HCT116 (cell line): Measurements from ENCODE around the gene ANGPTL5.

Experiments
- POLR2AphosphoS5 ChIP-seq: IDR thresholded peaks from 2 replicates; pipeline ENCODE4 v1.6.1; 2011; ENCODE audit warnings: mild to moderate bottlenecking, low read depth, low read length, moderate library complexity
- TF ChIP-seq, protein P1 (sequence below), 3 experiments: fragments of 200-600 bp in 1 of 3; sonication (generic) in 1 of 3; IDR thresholded peaks in 2 of 3; conservative IDR thresholded peaks in 1 of 3; 2 replicates each; pipeline ENCODE4 v1.5.1; 2012 to 2017; ENCODE audit warnings: low read depth in 2 of 3, low read length in 2 of 3, antibody characterized with exemption in 1 of 3, borderline replicate concordance in 1 of 3, control low read depth in 1 of 3, mild to moderate bottlenecking in 1 of 3, mixed read lengths in 1 of 3, mixed run types in 1 of 3, moderate library complexity in 1 of 3; ENCODE audit not compliant: insufficient read depth in 1 of 3

- TF ChIP-seq, protein P1, sequence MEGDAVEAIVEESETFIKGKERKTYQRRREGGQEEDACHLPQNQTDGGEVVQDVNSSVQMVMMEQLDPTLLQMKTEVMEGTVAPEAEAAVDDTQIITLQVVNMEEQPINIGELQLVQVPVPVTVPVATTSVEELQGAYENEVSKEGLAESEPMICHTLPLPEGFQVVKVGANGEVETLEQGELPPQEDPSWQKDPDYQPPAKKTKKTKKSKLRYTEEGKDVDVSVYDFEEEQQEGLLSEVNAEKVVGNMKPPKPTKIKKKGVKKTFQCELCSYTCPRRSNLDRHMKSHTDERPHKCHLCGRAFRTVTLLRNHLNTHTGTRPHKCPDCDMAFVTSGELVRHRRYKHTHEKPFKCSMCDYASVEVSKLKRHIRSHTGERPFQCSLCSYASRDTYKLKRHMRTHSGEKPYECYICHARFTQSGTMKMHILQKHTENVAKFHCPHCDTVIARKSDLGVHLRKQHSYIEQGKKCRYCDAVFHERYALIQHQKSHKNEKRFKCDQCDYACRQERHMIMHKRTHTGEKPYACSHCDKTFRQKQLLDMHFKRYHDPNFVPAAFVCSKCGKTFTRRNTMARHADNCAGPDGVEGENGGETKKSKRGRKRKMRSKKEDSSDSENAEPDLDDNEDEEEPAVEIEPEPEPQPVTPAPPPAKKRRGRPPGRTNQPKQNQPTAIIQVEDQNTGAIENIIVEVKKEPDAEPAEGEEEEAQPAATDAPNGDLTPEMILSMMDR (IDR thresholded peaks at IDR 0.05 in 2 of 3, conservative IDR thresholded peaks at IDR 0.05 in 1 of 3; ENCODE audit: borderline replicate concordance in 1 of 3, insufficient read depth in 1 of 3, low read depth in 2 of 3, low read length in 2 of 3): no peak
- no peak for TF ChIP-seq POLR2AphosphoS5
Observed at GRCh38 chr11:101912823-101913284, 3.5 kb downstream of the ANGPTL5 start.
